ENCODE data around the gene HAP1.

The HAP1 gene

DNA sequence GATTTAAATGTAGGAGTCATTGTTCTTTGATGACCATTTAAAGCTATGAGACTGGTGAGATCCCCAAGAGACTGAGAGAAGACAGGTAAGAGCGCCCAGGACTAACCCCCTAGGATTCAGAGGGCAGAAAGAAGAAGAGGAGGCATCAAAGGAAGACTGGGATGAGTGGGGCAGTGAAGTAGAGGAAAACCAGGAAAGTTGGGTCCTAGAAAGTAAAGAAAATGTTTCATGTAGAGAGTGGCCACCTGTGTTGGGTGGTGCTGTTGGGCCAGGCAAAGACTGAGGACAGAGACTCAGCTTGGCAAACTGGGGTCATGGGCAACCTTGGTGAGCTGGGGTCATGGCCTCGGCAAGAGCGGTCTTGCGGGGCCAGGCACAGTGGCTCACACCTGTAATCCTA is 1.3 kb upstream of the HAP1 start:
- no peak for FAIRE-seq
- DNase-seq (ENCODE audit: insufficient read length, low spot score) = no peak
- TF ChIP-seq, protein P1, sequence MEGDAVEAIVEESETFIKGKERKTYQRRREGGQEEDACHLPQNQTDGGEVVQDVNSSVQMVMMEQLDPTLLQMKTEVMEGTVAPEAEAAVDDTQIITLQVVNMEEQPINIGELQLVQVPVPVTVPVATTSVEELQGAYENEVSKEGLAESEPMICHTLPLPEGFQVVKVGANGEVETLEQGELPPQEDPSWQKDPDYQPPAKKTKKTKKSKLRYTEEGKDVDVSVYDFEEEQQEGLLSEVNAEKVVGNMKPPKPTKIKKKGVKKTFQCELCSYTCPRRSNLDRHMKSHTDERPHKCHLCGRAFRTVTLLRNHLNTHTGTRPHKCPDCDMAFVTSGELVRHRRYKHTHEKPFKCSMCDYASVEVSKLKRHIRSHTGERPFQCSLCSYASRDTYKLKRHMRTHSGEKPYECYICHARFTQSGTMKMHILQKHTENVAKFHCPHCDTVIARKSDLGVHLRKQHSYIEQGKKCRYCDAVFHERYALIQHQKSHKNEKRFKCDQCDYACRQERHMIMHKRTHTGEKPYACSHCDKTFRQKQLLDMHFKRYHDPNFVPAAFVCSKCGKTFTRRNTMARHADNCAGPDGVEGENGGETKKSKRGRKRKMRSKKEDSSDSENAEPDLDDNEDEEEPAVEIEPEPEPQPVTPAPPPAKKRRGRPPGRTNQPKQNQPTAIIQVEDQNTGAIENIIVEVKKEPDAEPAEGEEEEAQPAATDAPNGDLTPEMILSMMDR (IDR thresholded peaks at IDR 0.05; ENCODE audit: insufficient read depth, missing control alignments) = no peak

DNA sequence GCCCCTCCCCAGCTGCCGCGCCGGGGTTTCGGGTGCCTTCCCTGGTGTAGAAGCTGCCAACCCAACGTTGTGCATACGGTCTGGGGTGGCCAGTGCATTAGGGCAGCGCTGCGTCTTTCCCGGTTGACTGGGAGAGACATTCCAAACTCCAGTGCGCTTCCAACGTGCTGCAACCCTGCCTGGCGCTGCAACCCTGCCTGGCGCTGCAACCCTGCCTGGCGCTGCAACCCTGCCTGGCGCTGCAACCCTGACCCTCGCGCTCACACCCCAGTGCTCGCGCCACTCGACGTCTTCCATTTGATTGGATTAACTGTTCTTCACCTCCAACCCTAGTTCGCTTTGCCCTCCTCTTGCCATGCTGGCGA is 488 bp upstream of the HAP1 start:
- no peak for DNase-seq (ENCODE audit: insufficient read length, low spot score)
- FAIRE-seq = no peak
- TF ChIP-seq, protein P1 (IDR thresholded peaks at IDR 0.05; ENCODE audit: insufficient read depth, missing control alignments) = no peak

DNA sequence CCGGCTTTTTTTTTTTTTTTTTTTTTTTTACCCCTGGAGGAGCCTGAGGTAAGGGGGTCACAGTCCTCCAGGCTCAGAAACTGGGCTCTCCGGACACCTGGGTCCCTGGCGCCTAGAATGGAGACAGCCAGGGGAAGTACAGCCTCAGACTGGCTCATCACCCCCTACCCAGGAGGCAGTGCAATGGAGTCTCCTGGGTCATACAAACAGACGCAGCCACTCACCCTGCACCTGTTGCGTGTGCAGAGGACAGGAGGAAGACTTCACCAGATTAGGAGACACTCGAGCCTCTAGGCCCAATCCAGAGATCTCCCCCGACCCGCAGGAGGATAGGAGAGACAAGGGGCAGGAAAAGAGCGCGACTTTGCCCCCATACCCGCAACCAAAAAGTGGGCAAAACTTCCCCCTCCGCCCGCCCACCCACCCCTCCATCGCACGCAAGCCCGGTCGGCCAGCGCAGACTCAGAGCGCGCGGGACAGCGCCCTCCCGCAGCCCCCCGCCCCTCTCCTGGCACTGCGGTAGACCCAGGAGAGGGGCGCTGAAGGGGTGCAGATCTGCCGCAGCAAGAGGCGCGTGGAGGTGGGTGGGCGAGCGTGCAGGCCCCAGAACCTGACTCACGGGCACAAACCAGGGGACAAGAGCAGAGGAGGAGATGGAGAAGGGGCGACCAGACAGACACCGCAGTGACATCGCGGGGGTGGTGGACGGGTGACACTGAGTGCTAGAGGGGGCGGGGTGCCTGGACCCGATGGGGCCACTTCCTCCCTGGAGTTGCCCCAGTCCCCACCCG is 900 bp downstream of the HAP1 start:
- FAIRE-seq (no peak), DNase-seq (ENCODE audit: insufficient read length, low spot score) (no peak)
- TF ChIP-seq, protein P1 (IDR thresholded peaks at IDR 0.05; ENCODE audit: insufficient read depth, missing control alignments) = no peak

DNA sequence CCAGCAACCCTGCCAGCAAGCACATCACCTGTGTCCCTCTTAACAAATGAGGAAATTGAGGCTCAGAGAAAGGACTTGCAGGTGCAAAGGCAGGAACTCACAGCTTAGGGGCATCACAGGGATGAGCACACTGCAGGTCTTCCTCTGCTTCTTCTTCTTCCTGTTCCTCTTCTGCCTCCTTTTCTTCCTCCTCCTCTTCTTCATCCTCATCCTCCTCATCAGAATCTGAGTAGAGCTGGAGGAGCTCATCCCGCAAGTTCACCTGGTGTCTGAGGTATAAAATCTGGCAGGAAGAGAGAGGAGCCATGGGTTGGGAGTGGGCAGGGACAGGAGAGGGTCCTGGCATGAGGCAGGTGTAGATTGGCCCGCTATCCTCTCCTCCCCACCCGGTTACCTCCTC is 2.6 kb downstream of the HAP1 start:
- TF ChIP-seq, protein P1 (IDR thresholded peaks at IDR 0.05; ENCODE audit: insufficient read depth, missing control alignments) = no peak
- no peak for DNase-seq (ENCODE audit: insufficient read length, low spot score)
- no peak for FAIRE-seq

DNA sequence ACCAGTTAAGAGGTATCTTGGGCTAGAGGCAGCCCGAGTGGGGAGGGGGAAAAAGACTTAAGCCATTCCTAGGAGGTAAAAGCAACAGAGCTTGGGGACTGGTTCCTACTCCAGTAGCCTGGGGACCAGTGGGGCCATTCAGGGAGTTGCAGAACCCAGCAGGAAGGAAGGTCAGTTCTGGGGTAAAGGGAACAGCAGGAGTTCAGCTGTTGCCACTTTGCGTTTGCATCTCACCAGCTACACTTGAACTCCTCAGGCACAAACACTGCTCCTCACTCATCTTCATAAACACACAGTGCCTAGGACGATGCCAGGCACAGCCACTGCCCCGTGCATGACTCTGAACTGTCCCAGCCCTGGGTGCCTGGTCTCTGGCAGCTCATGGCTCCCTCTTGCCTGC is 4.0 kb downstream of the HAP1 start:
- DNase-seq (ENCODE audit: insufficient read length, low spot score) (no peak), FAIRE-seq (no peak)
- TF ChIP-seq, protein P1 (IDR thresholded peaks at IDR 0.05; ENCODE audit: insufficient read depth, missing control alignments) = no peak

DNA sequence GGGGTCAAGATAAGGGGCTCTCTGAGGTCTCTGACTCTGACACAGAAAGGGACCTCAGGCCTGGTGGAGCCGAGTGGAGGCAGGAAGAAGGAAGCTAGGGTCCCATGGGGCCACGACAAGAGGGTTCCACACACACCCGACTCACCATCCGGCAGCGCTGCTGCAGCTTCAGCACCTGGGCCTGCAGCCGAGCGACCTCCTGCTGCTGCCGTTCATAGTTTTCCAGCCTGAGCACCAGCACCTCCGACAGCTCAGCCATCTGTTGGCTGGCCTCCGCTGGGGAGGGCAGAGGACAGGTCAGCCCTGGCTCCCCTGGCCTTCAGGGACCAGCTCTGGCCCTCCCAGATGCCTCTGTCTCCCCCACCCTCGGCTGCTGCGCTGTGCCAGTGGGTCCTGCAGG is 6.4 kb downstream of the HAP1 start:
- no peak for DNase-seq (ENCODE audit: insufficient read length, low spot score)
- TF ChIP-seq, protein P1 (IDR thresholded peaks at IDR 0.05; ENCODE audit: insufficient read depth, missing control alignments) = no peak
- no peak for FAIRE-seq

DNA sequence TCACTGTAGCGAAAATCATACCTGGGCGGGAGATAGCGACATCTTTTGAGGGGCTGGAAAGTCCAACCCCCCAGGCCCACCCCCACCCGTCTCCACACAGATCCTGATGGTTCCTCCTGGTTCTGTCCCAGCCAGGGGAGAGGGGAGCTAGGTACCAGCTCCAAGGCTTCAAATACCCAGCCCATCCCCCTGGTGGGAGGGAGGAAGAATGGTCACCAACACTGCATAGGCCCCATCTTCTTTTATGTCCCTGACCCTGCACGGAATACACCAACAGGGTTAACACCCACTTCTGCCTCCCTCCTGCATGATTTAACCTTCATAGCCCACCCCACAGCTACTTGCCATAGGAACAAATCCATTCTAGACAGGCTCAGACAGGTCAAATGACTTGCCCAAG is 9.3 kb downstream of the HAP1 start:
- DNase-seq (ENCODE audit: insufficient read length, low spot score) (no peak), FAIRE-seq (no peak)
- TF ChIP-seq, protein P1 (IDR thresholded peaks at IDR 0.05; ENCODE audit: insufficient read depth, missing control alignments) = no peak

Data from D721Med (cell line).